ENCODE results near the gene ZDHHC1. TPM values are rescaled to one million over a fixed set of nuclear protein-coding genes. Genes with fewer than 3 reads are reported as not detected.

ZDHHC1 gene
- total and polyA plus RNA-seq, 2 donors (not counting 3 experiments of a cell fraction or from before 2014, with no cell fraction given), result 11.4 to 14.4 TPM

DNA sequence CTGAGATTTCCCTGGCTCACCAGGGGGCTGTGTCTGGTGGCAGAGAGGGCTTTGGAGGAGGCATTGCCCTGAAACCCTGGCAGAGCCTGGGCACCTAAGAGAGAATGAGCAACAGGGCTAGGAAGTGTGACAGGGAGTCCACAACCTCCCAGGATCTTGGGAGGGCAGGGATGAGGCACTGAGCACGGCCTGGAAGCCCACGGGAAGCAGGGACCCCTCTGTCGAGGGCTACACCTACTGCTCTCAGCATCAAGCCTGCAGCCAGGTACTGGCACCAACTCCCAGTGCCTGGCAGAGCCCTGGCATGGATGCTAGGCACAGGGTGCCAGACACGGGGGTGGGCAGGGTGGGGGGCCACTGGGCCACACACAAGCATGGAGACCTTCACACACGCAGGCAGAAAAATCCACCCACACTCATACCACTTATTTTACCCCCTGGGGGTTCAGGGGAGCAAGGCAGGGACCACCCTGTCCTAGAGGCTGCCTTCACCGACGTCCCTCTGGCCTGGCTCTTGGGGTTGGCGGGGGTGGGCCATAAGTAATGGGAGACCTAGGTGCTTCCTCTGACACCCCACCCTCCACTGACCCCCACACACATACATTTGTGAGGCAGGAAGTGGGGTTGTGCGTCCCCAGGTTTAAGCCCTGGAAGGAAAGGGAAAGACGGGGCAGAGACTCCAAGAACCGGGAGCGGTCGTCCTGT lies 13.7 kb upstream of the ZDHHC1 start:
- DNase-seq (ENCODE audit: low read depth, low spot score) (no peak), FAIRE-seq (no peak)
- peaks cover 8% of the 10 kb centered on the region for H3K4me1 ChIP-seq (ENCODE audit: control insufficient read depth, extremely low read depth, insufficient read depth, low read length)
- peaks cover 27 to 29% of the 10 kb centered on the region in 2 experiments for H3K27me3 ChIP-seq (ENCODE audit: control insufficient read depth in 2 of 2, insufficient read depth in 2 of 2, low read length in 2 of 2)
- TF ChIP-seq, protein P1, sequence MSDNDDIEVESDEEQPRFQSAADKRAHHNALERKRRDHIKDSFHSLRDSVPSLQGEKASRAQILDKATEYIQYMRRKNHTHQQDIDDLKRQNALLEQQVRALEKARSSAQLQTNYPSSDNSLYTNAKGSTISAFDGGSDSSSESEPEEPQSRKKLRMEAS (IDR thresholded peaks at IDR 0.05; ENCODE audit: insufficient read depth, insufficient read length), result no peak
- no peak for TF ChIP-seq POLR2A (IDR thresholded peaks at IDR 0.05; ENCODE audit: low read depth, low read length)
- TF ChIP-seq, protein P2, sequence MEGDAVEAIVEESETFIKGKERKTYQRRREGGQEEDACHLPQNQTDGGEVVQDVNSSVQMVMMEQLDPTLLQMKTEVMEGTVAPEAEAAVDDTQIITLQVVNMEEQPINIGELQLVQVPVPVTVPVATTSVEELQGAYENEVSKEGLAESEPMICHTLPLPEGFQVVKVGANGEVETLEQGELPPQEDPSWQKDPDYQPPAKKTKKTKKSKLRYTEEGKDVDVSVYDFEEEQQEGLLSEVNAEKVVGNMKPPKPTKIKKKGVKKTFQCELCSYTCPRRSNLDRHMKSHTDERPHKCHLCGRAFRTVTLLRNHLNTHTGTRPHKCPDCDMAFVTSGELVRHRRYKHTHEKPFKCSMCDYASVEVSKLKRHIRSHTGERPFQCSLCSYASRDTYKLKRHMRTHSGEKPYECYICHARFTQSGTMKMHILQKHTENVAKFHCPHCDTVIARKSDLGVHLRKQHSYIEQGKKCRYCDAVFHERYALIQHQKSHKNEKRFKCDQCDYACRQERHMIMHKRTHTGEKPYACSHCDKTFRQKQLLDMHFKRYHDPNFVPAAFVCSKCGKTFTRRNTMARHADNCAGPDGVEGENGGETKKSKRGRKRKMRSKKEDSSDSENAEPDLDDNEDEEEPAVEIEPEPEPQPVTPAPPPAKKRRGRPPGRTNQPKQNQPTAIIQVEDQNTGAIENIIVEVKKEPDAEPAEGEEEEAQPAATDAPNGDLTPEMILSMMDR (IDR thresholded peaks at IDR 0.05; ENCODE audit: extremely low read depth in 1 of 2, insufficient read depth in 1 of 2, low read depth in 1 of 2, low read length in 2 of 2), result no peak
- no peak for TF ChIP-seq GATA2 (IDR thresholded peaks at IDR 0.05; ENCODE audit: insufficient read depth, insufficient read length, low read depth, low read length)
- TF ChIP-seq FOS (IDR thresholded peaks at IDR 0.05; ENCODE audit: borderline replicate concordance, insufficient read depth, low read length), result no peak
- TF ChIP-seq JUN (IDR thresholded peaks at IDR 0.05; ENCODE audit: borderline replicate concordance, insufficient read depth, insufficient read length, low read depth), result no peak
- TF ChIP-seq EZH2 (IDR thresholded peaks at IDR 0.05; ENCODE audit: borderline replicate concordance, low read depth, low read length, severe bottlenecking), result no peak
- TF ChIP-seq MYC (IDR thresholded peaks at IDR 0.05; ENCODE audit: low read depth, low read length), result no peak
- no peak for TF ChIP-seq POLR2AphosphoS5 (IDR thresholded peaks at IDR 0.05; ENCODE audit: insufficient read depth, low read depth, low read length)
- ChIA-PET POLR2A (no interaction called here), CTCF (interaction anchor here (2.0 to 9.0 kb wide), 5 partner anchors 11 to 35 kb away, joined by 15 to 201 read pairs (median 53); no protein-coding TSS in a partner anchor)
- H3K9ac ChIP-seq (replicated peaks; ENCODE audit: extremely low read depth, insufficient read depth, low read length), result no peak overlapping the region
- no peak overlapping the region for H3K4me2 ChIP-seq (ENCODE audit: insufficient read depth, low read length)
- no peaks in the 10 kb centered on the region for H3K79me2 ChIP-seq (ENCODE audit: control insufficient read depth, insufficient read depth, low read length)
- H3K9me3 ChIP-seq (replicated peaks; ENCODE audit: control insufficient read depth, insufficient read depth, low read length), result no peaks in the 10 kb centered on the region
- intact Hi-C loops (cut with micrococcal nuclease) (loop anchor here (2.0 kb wide), 1 partner anchor 85 kb away; no protein-coding TSS in a partner anchor), dilution Hi-C loops (cut with MboI; ENCODE audit: extremely low pct_ligation_motif_present, low sequenced_read_pairs) (no loop called here)
- no peaks in the 10 kb centered on the region for H3K9me1 ChIP-seq (replicated peaks; ENCODE audit: control insufficient read depth, extremely low read depth, insufficient read depth, low read length)
- H3K27ac ChIP-seq (ENCODE audit: insufficient read depth, low read depth, low read length), result no peak overlapping the region
- no peaks in the 10 kb centered on the region for H4K20me1 ChIP-seq (replicated peaks; ENCODE audit: control insufficient read depth, extremely low read depth, insufficient read depth, low read length)
- no TSS peak for BruUV-seq (replicated peaks)
- no peaks in the 10 kb centered on the region for H3K36me3 ChIP-seq (ENCODE audit: control insufficient read depth in 2 of 2, extremely low read depth in 1 of 2, insufficient read depth in 2 of 2, low read length in 2 of 2)
- H2AFZ ChIP-seq (ENCODE audit: low read depth, low read length), result peak overlapping the region; percentile 58
- peak overlapping the region in 1 of 3 experiments; percentile 32 for H3K4me3 ChIP-seq (replicated peaks in 1 of 3; ENCODE audit: insufficient read depth in 1 of 3, low read depth in 1 of 3, low read length in 3 of 3)
